ENCODE measurements around the gene COX7C. TPM values are rescaled to one million over a fixed set of nuclear protein-coding genes. Genes with fewer than 3 reads are reported as not detected.

COX7C gene
- total RNA-seq, 4 donors from 2014 or later = 217 to 683 (median 474) TPM

GRCh38 chr5:86665984-86666760 lies 48.4 kb downstream of the COX7C start:
- no peaks in the 10 kb centered on the region for H3K9me3 ChIP-seq
- no peaks in the 10 kb centered on the region for H3K4me1 ChIP-seq
- TF ChIP-seq CTCF (IDR thresholded peaks at IDR 0.05) = no peak
- no peak for TF ChIP-seq POLR2A (IDR thresholded peaks at IDR 0.05)
- no peak overlapping the region for H3K4me3 ChIP-seq (replicated peaks in 1 of 3)
- 75 to 77% methylated on average over 13 of the region's 13 CpGs for WGBS, 2 donors
- no peak for DNase-seq
- H3K27ac ChIP-seq = no peak overlapping the region
- intact Hi-C loops (cut with DNase I) = no loop called here
- no peaks in the 10 kb centered on the region for H3K36me3 ChIP-seq
- no peaks in the 10 kb centered on the region for H3K27me3 ChIP-seq

GRCh38 chr5:86666981-86667380 lies 49.2 kb downstream of the COX7C start:
- intact Hi-C loops (cut with DNase I) = no loop called here
- TF ChIP-seq CTCF (IDR thresholded peaks at IDR 0.05) (no peak), POLR2A (IDR thresholded peaks at IDR 0.05) (no peak)
- 92 to 94% methylated on average over 3 of the region's 3 CpGs for WGBS, 2 donors

More at GRCh38 chr5:86666981-86667380, 49.2 kb downstream of the COX7C start:
- no peak overlapping the region for H3K4me3 ChIP-seq (replicated peaks in 1 of 3)
- no peak for DNase-seq
- no peaks in the 10 kb centered on the region for H3K27me3 ChIP-seq
- no peaks in the 10 kb centered on the region for H3K36me3 ChIP-seq
- no peak overlapping the region for H3K27ac ChIP-seq
- no peaks in the 10 kb centered on the region for H3K4me1 ChIP-seq
- H3K9me3 ChIP-seq = no peaks in the 10 kb centered on the region

Small RNAs within 50 kb of the gene (small RNA-seq; reads per million reads assigned to genes)
- gene RNU6-804P = not detected
